GM12878 (cell line): Measurements from ENCODE around the gene C22orf31. TPM values are rescaled to one million over a fixed set of nuclear protein-coding genes. Genes with fewer than 3 reads are reported as not detected.
A peak's percentile ranks its signal among the peaks of the same experiment; 100 is the strongest.

ENCODE experiments used
- ATAC-seq: fragments of 200-7000 bp; cut with Tn5 transposase; 3 replicates; pipeline ENCODE4 v1.9.1; 2020; ENCODE audit warnings: mild to moderate bottlenecking, moderate library complexity
- Bru-seq: library from RNA; stranded (reverse); fragments of 400-500 nt; gene quantifications from one replicate; lab custom pipeline; 2021; lab: Mats Ljungman, UMichigan
- BruChase-seq, 2 experiments: library from RNA; stranded (reverse); fragments of 400-500 nt; gene quantifications; one replicate each; lab custom pipeline; 2021; lab: Mats Ljungman, UMichigan
- BruUV-seq: library from RNA; stranded (reverse); fragments of 400-500 nt; replicated peaks from 2 replicates; lab custom pipeline; 2021; lab: Mats Ljungman, UMichigan
- CTCF ChIA-PET: fragments of 300-600 bp; sonication (Branson Sonifier 250); formaldehyde crosslinking; extraction: SDS; loops from one replicate; lab custom pipeline; 2021; ENCODE audit warnings: inconsistent platforms; lab: Yijun Ruan, JAX
- POLR2A ChIA-PET: fragments of 350-600 bp; formaldehyde crosslinking; extraction: SDS; loops from one replicate; lab custom pipeline; 2021; ENCODE audit warnings: inconsistent platforms; lab: Charles Lee
- RAD21 ChIA-PET: fragments of 300-600 bp; sonication (Branson Sonifier 250); formaldehyde crosslinking; loops from one replicate; lab custom pipeline; 2023; ENCODE audit warnings: antibody characterized with exemption; ENCODE audit not compliant: unreplicated experiment; lab: Charles Lee
- SMC1A ChIA-PET: fragments of 300-600 bp; sonication (Branson Sonifier 250); formaldehyde crosslinking; loops from one replicate; lab custom pipeline; 2023; ENCODE audit not compliant: unreplicated experiment, uncharacterized antibody; lab: Charles Lee
- DNase-seq: peaks from one replicate; pipeline ENCODE4 v3.0.0-alpha.2; 2011; ENCODE audit warnings: low read depth, low spot score
- FAIRE-seq: peaks from 3 replicates; lab custom pipeline; 2011; peaks lifted over from hg19 to GRCh38; lab: Jason Lieb, UNC
- H2AFZ ChIP-seq: 2 replicates; pipeline ENCODE4 v1.6.0; 2011; ENCODE audit warnings: low read depth, low read length, control low read depth; ENCODE audit not compliant: control insufficient read depth
- H3K27ac ChIP-seq: 2 replicates; pipeline ENCODE4 v1.5.1; 2011; ENCODE audit warnings: control low read depth; ENCODE audit not compliant: control insufficient read depth, insufficient read depth
- H3K27me3 ChIP-seq, 2 experiments: replicated peaks in 1 of 2; 2 replicates each; pipeline versions ENCODE4 v1.6.0 to v1.6.1; 2011; ENCODE audit warnings: low read length in 1 of 2; ENCODE audit not compliant: control insufficient read depth in 2 of 2, insufficient read depth in 2 of 2
- H3K36me3 ChIP-seq, 2 experiments: 2 replicates each; pipeline ENCODE4 v1.5.1; 2011; ENCODE audit warnings: low read length in 1 of 2; ENCODE audit not compliant: control insufficient read depth in 2 of 2, insufficient read depth in 2 of 2
- H3K4me1 ChIP-seq: 2 replicates; pipeline ENCODE4 v1.6.1; 2011; ENCODE audit warnings: mild to moderate bottlenecking, low read length, moderate library complexity, mixed read lengths; ENCODE audit not compliant: control insufficient read depth, insufficient read depth
- H3K4me2 ChIP-seq: 2 replicates; pipeline ENCODE4 v1.6.0; 2011; ENCODE audit warnings: control low read depth; ENCODE audit not compliant: control insufficient read depth, insufficient read depth
- H3K4me3 ChIP-seq: fragments of 200-600 bp; sonication (generic); 2 replicates; pipeline ENCODE4 v1.5.1; 2016
- H3K79me2 ChIP-seq: 2 replicates; pipeline ENCODE4 v1.6.0; 2011; ENCODE audit warnings: low read length; ENCODE audit not compliant: control insufficient read depth, insufficient read depth
- H3K9ac ChIP-seq: 2 replicates; pipeline ENCODE4 v1.8.0; 2011; ENCODE audit warnings: low read length, control low read depth, mixed read lengths; ENCODE audit not compliant: control insufficient read depth, insufficient read depth
- H3K9me3 ChIP-seq: replicated peaks from 3 replicates; pipeline ENCODE4 v1.5.1; 2011; ENCODE audit warnings: mild to moderate bottlenecking, low read length; ENCODE audit not compliant: control insufficient read depth, insufficient read depth
- H4K20me1 ChIP-seq: 2 replicates; pipeline ENCODE4 v1.6.0; 2011; ENCODE audit not compliant: control insufficient read depth, insufficient read depth
- BCL11A ChIP-seq: IDR thresholded peaks from 2 replicates; pipeline ENCODE4 v1.6.1; 2011; ENCODE audit warnings: low read depth, low read length
- CBFB ChIP-seq: IDR thresholded peaks from 2 replicates; pipeline ENCODE4 v1.6.1; 2016; ENCODE audit warnings: antibody characterized with exemption, low read depth
- JUNB ChIP-seq: IDR thresholded peaks from 2 replicates; pipeline ENCODE4 v1.6.1; 2016; ENCODE audit warnings: antibody characterized with exemption, mild to moderate bottlenecking
- NBN ChIP-seq: fragments of 450-650 bp; IDR thresholded peaks from 2 replicates; pipeline ENCODE4 v1.6.1; 2016
- PBX3 ChIP-seq: IDR thresholded peaks from 2 replicates; pipeline ENCODE4 v1.6.1; 2011; ENCODE audit warnings: mild to moderate bottlenecking, low read depth, low read length, moderate library complexity; ENCODE audit not compliant: insufficient replicate concordance
- RELA ChIP-seq: fragments of 450-650 bp; IDR thresholded peaks from 2 replicates; pipeline ENCODE4 v1.8.0; 2014; ENCODE audit warnings: borderline replicate concordance; ENCODE audit not compliant: partially characterized antibody
- SIN3A ChIP-seq: IDR thresholded peaks from 2 replicates; pipeline ENCODE4 v1.6.1; 2012; ENCODE audit warnings: low read depth, low read length, improper control_type of control experiment
- TCF7 ChIP-seq: IDR thresholded peaks from 2 replicates; pipeline ENCODE4 v1.6.1; 2014; ENCODE audit warnings: antibody characterized with exemption, borderline replicate concordance
- YBX1 ChIP-seq: fragments of 450-650 bp; IDR thresholded peaks from 2 replicates; pipeline ENCODE4 v1.6.1; 2016; ENCODE audit warnings: antibody characterized with exemption
- ZNF207 ChIP-seq: fragments of 450-650 bp; IDR thresholded peaks from 2 replicates; pipeline ENCODE4 v1.6.1; 2014; ENCODE audit warnings: antibody characterized with exemption, mild to moderate bottlenecking, borderline replicate concordance
- WGBS: methylation state at CpG from one replicate; pipeline ENCODE4 v1.1.6; 2016; ENCODE audit warnings: low lambda C conversion rate; ENCODE audit not compliant: insufficient replicate concordance, insufficient coverage; ENCODE audit errors: missing lambda C conversion rate; 5-methylcytosine and 5-hydroxymethylcytosine counted together
- in situ Hi-C: fragments of 300-500 bp; cut with MboI; formaldehyde crosslinking; loops from 9 replicates; pipeline ENCODE4 v1.14.3; 2018; ENCODE audit warnings: mixed read lengths
- intact Hi-C: fragments of 100-400 bp; cut with micrococcal nuclease; formaldehyde crosslinking; loops from one replicate; pipeline ENCODE4 v1.14.2; 2022; ENCODE audit not compliant: unreplicated experiment
- long read RNA-seq, 2 experiments: library from polyadenylated mRNA; unstranded; transcript quantifications; one replicate each; pipeline ENCODE4 v2.0.0, GENCODE V29; 2019 to 2020
- polyA minus RNA-seq, 3 experiments: library from RNA; depleted of rRNA, polyadenylated mRNA; stranded (reverse); fragments of >200 nt; gene quantifications; 2 replicates each; pipeline ENCODE4 v1.2.3, GENCODE V29; 2011
- polyA plus RNA-seq, 11 experiments: library from polyadenylated mRNA; depleted of rRNA in 4 of 11; unstranded in 6 of 11; stranded (reverse) in 5 of 11; fragments of >200 nt; fragmentation: Nextera tagmentation in 4 of 11; fragmentation: Illumina TruSeq in 1 of 11; extraction: Ambion mirVana in 4 of 11; extraction: Trizol in 1 of 11; gene quantifications; 1 replicate in 1 of 11; 2 replicates in 10 of 11; pipeline versions ENCODE4 v1.2.1 to v1.2.3, GENCODE V29; 2011 to 2016; ENCODE audit warnings: inconsistent platforms in 2 of 11, missing spikeins in 2 of 11, low read depth in 1 of 11
- total RNA-seq, 4 experiments: library from RNA; depleted of rRNA in 3 of 4; stranded (reverse); fragments of >200 nt in 3 of 4; fragmentation: Illumina TruSeq in 1 of 4; extraction: Trizol in 1 of 4; gene quantifications; 2 replicates each; pipeline versions ENCODE4 v1.2.1 to v1.2.3, GENCODE V29; 2013 to 2021

The C22orf31 gene
- total RNA-seq (2013; cell fraction: nucleolus; rRNA removed) = not detected in 2 replicates
- total RNA-seq (2014; rRNA removed) (not detected in 2 replicates), total RNA-seq (2014; rRNA removed; fragmentation: Illumina TruSeq; extraction: Trizol) (not detected in 2 replicates), total RNA-seq (2021) (not detected in 2 replicates), polyA plus RNA-seq (2011; rRNA removed) (not detected in 2 replicates), polyA plus RNA-seq (2014; fragmentation: Illumina TruSeq; extraction: Trizol) (not detected in 2 replicates), polyA plus RNA-seq (2014; fragmentation: Nextera tagmentation; extraction: Ambion mirVana) (not detected), polyA plus RNA-seq (2014; rRNA removed) (not detected in 2 replicates), polyA plus RNA-seq (2016; fragmentation: Nextera tagmentation; extraction: Ambion mirVana) (not detected), polyA minus RNA-seq (2011; rRNA and poly(A)+ RNA removed) (not detected in 2 replicates), Bru-seq, nascent RNA (not detected), BruChase-seq, experiment 1, labeled RNA remaining after a 6-hour chase (percentile 16 among the genes with signal in this experiment), BruChase-seq, experiment 2, labeled RNA remaining after a 2-hour chase (not detected)
- polyA plus RNA-seq (2011; ENCODE audit: low read depth) = not detected
- 0.06 TPM in 1 of 2 replicates, not detected in the other for polyA plus RNA-seq (2011; cell fraction: cytosol; rRNA removed)
- polyA plus RNA-seq (2011; cell fraction: nucleus; rRNA removed) = not detected in 2 replicates
- not detected in 2 replicates for polyA plus RNA-seq (2012)
- polyA minus RNA-seq (2011; cell fraction: cytosol; rRNA and poly(A)+ RNA removed) = not detected in 2 replicates
- not detected in 2 replicates for polyA minus RNA-seq (2011; cell fraction: nucleus; rRNA and poly(A)+ RNA removed)
- long read RNA-seq, experiment 1 = 0 reads
- long read RNA-seq, experiment 2 = 0 reads

DNA sequence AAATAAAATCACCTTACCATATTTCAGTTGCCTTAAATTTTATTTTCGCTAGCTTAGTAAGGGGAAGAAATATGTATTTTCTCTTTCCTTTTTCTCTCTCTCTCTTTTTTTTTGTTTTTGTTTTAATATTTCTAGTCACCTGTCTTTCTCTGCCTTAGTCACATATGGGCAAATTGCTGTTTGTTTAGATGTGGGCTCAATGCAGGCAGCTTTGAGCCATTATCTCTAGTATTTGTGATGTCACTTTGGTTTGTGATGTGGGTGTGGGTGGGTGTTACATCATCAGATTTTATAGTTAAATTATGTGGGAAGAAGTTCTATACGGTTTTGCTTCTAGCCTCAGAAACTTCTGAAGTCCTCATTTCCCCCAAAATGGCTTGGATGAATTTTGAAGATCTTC is at the start of gene C22orf31:
TSS of gene C22orf31 (minus strand) at position 59 of the 400 bp plus-strand sequence. CDS start at position 20, 39 bp downstream.
- no peaks in the 10 kb centered on the region for H3K9me3 ChIP-seq
- POLR2A ChIA-PET = no interaction called here
- FAIRE-seq (no peak), ATAC-seq (no peak)
- H2AFZ ChIP-seq = no peak within 1 kb of the TSS
- SMC1A ChIA-PET = interaction anchor here (2.0 kb wide), 1 partner anchor 21 kb away, joined by 4 read pairs; no protein-coding TSS in a partner anchor
- H3K4me2 ChIP-seq = no peak within 1 kb of the TSS
- H3K27ac ChIP-seq = no peak within 1 kb of the TSS
- CTCF ChIA-PET = interaction anchor here (0.6 to 1.8 kb wide), 4 partner anchors 9 to 219 kb away, joined by 3 to 4 read pairs (median 4); no protein-coding TSS in a partner anchor
- no peaks in the 10 kb centered on the region for H4K20me1 ChIP-seq
- intact Hi-C loops = no loop called here
- RAD21 ChIA-PET = interaction anchor here (1.0 kb wide), 1 partner anchor 92 kb away, joined by 3 read pairs; no protein-coding TSS in a partner anchor
- H3K36me3 ChIP-seq = no peaks in the 10 kb centered on the region
- no TSS peak for BruUV-seq
- no peaks in the 10 kb centered on the region for H3K4me1 ChIP-seq
- 4% methylated on average over 2 of the region's 2 CpGs for WGBS
- TF ChIP-seq PBX3 (no peak), JUNB (no peak), YBX1 (no peak), BCL11A (no peak), TCF7 (no peak), CBFB (no peak), RELA (no peak), SIN3A (no peak), NBN (no peak), ZNF207 (no peak)
- TF ChIP-seq, all 136 proteins: peak for 0
- H3K4me3 ChIP-seq = no peak within 1 kb of the TSS
- in situ Hi-C loops = no loop called here
- peaks cover 0 to 11% of the 10 kb centered on the region in 2 experiments; a peak in 1 of 4 replicates for H3K27me3 ChIP-seq
- no peak for DNase-seq
- no peak within 1 kb of the TSS for H3K9ac ChIP-seq
- no peaks in the 10 kb centered on the region for H3K79me2 ChIP-seq
